Measurements from ENCODE around the gene RPGRIP1.

GRCh38 chr14:21255385-21256101 lies 24.3 kb upstream of the RPGRIP1 start:
- TF ChIP-seq POLR2AphosphoS5 (IDR thresholded peaks at IDR 0.05; ENCODE audit: borderline replicate concordance, low read depth, low read length) (0 out of 2 replicates have a peak, but pooled peaks have one; percentile 1), EZH2 (IDR thresholded peaks at IDR 0.05) (no peak), FOXP2 (optimal IDR thresholded peaks at IDR 0.05; ENCODE audit: control extremely low read depth, extremely low read length, insufficient read depth) (no peak)

Data from SK-N-MC (cell line).